ENCODE data around the gene BNC2. TPM values are rescaled to one million over a fixed set of nuclear protein-coding genes. Genes with fewer than 3 reads are reported as not detected.

Gene BNC2
- total RNA-seq, 1 donor from 2014 or later: 15.2 TPM

GRCh38 chr9:16535555-16535954 lies 334.9 kb downstream of the BNC2 start:
- no peak overlapping the region for H3K27ac Mint-ChIP-seq (ENCODE audit: unreplicated experiment)
- H3K9me3 Mint-ChIP-seq (ENCODE audit: unreplicated experiment): no peaks in the 10 kb centered on the region
- no peak overlapping the region for H3K4me3 Mint-ChIP-seq (ENCODE audit: unreplicated experiment)
- TF ChIP-seq CTCF (IDR thresholded peaks at IDR 0.05; ENCODE audit: partially characterized antibody, unreplicated experiment): no peak
- no peaks in the 10 kb centered on the region for H3K27me3 Mint-ChIP-seq (ENCODE audit: unreplicated experiment)
- no peak for DNase-seq
- peaks cover 3% of the 10 kb centered on the region for H3K4me1 Mint-ChIP-seq (ENCODE audit: low read depth, unreplicated experiment)
- H3K36me3 Mint-ChIP-seq (ENCODE audit: unreplicated experiment): no peaks in the 10 kb centered on the region

- H3K27ac Mint-ChIP-seq (ENCODE audit: unreplicated experiment): no peak overlapping the region
- no peak overlapping the region for H3K4me3 Mint-ChIP-seq (ENCODE audit: unreplicated experiment)
- no peak for TF ChIP-seq CTCF (IDR thresholded peaks at IDR 0.05; ENCODE audit: partially characterized antibody, unreplicated experiment)
- H3K36me3 Mint-ChIP-seq (ENCODE audit: unreplicated experiment): no peaks in the 10 kb centered on the region
- DNase-seq: no peak
- peaks cover 3% of the 10 kb centered on the region for H3K27me3 Mint-ChIP-seq (ENCODE audit: unreplicated experiment)
- H3K4me1 Mint-ChIP-seq (ENCODE audit: low read depth, unreplicated experiment): peaks cover 1% of the 10 kb centered on the region
- no peaks in the 10 kb centered on the region for H3K9me3 Mint-ChIP-seq (ENCODE audit: unreplicated experiment)
Observed at GRCh38 chr9:16532681-16533450, 337.6 kb downstream of the BNC2 start.

- no peak for TF ChIP-seq CTCF (IDR thresholded peaks at IDR 0.05; ENCODE audit: partially characterized antibody, unreplicated experiment)
- no peak overlapping the region for H3K4me3 Mint-ChIP-seq (ENCODE audit: unreplicated experiment)
- H3K27ac Mint-ChIP-seq (ENCODE audit: unreplicated experiment): no peak overlapping the region
- DNase-seq: no peak
- no peaks in the 10 kb centered on the region for H3K9me3 Mint-ChIP-seq (ENCODE audit: unreplicated experiment)
- peaks cover 3% of the 10 kb centered on the region for H3K27me3 Mint-ChIP-seq (ENCODE audit: unreplicated experiment)
- peaks cover 3% of the 10 kb centered on the region for H3K4me1 Mint-ChIP-seq (ENCODE audit: low read depth, unreplicated experiment)
- no peaks in the 10 kb centered on the region for H3K36me3 Mint-ChIP-seq (ENCODE audit: unreplicated experiment)
Observed at GRCh38 chr9:16532272-16532671, 338.2 kb downstream of the BNC2 start.

GRCh38 chr9:16530669-16531642 lies 339.5 kb downstream of the BNC2 start:
- no peaks in the 10 kb centered on the region for H3K9me3 Mint-ChIP-seq (ENCODE audit: unreplicated experiment)
- no peak for DNase-seq
- no peak overlapping the region for H3K4me3 Mint-ChIP-seq (ENCODE audit: unreplicated experiment)
- H3K27ac Mint-ChIP-seq (ENCODE audit: unreplicated experiment): no peak overlapping the region
- H3K4me1 Mint-ChIP-seq (ENCODE audit: low read depth, unreplicated experiment): peaks cover 3% of the 10 kb centered on the region
- peaks cover 3% of the 10 kb centered on the region for H3K27me3 Mint-ChIP-seq (ENCODE audit: unreplicated experiment)
- no peak for TF ChIP-seq CTCF (IDR thresholded peaks at IDR 0.05; ENCODE audit: partially characterized antibody, unreplicated experiment)
- no peaks in the 10 kb centered on the region for H3K36me3 Mint-ChIP-seq (ENCODE audit: unreplicated experiment)
